ENCODE data around the gene AIRE.
"Not testable (repeated sequence)": the region's sequence is repeated elsewhere in the genome, so short reads cannot be mapped to it uniquely, and the experiment has no call there.

AIRE gene

GRCh38 chr21:44285138-44285992 lies at the start of gene AIRE:
Gene AIRE (plus strand): TSS chr21:44285876. CDS start chr21:44286007, 131 bp downstream.
- DNase-seq = no peak

- not testable (repeated sequence) for DNase-seq
These were observed 45.3 kb upstream of the AIRE start for GRCh38 chr21:44240353-44240752.

GRCh38 chr21:44240842-44241241 lies 44.8 kb upstream of the AIRE start, which contains the start of gene ICOSLG:
Gene ICOSLG (minus strand): TSS chr21:44240943. CDS start chr21:44240817, 126 bp downstream.
- DNase-seq = not testable (repeated sequence)

GRCh38 chr21:44241281-44241680 lies 44.4 kb upstream of the AIRE start:
- DNase-seq = not testable (repeated sequence)

DNA sequence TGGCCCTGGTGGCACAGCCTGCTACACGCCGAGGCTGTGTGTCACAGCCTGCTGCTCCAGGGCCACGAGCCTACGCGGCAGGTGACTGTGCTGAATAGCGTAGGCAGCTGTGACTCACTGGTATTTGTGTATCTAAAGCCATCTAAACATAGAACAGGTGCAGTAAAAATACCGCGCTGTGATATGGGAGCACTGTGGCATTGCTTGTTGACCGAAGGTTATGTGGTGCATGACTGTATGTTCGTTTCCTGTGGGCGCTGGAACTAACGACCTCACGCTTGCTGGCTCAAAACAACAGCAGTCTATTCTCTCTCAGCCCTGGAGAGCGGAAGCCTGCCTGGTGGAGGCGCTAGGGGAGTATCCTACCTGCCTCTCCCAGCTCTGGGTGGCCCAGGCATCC lies 41.7 kb upstream of the AIRE start:
- DNase-seq = not testable (repeated sequence)

GRCh38 chr21:44247904-44248303 lies 37.8 kb upstream of the AIRE start:
- not testable (repeated sequence) for DNase-seq

DNA sequence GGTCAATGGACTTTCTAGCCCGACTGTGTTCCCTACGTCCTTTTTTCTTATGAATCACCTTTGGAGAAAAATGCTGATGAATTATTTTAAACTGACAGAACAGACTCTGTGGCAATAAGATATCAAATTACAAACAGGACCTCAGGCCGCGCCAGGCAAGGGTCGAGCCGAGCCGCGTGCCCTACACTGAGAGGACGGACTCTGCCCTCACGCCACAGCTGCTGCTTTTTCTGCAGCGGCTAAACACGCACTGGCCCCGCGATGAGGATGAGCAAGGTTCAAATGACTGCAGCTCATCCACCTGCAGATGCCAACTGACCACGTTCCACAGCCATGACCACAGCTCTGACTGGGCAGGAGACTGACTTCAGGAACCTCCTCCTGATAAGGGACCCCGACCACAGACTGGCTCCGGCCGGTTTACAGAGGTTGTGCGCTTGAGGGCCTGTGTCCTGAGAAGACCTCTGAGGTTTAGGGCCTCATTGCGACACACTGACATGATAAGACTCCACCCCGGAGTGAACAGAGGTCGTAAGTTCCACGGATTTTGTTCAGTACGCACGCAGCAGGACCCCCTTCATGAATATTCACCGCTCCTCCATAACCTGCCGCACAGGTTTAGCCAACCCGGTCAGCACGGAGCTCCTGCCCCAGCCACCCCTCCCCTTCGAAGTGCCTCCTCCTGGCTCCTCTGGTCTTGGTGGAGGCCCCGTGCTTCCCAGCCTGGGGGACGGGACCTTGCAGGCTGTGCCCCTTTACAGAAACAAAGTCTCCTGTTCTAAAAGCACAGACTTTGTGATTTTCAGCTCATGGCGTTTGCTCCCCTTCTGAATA lies 36.3 kb upstream of the AIRE start:
- DNase-seq = not testable (repeated sequence)

GRCh38 chr21:44253832-44254710 lies 31.6 kb upstream of the AIRE start:
- no peak for DNase-seq

- no peak for DNase-seq
These were observed 30.1 kb upstream of the AIRE start for GRCh38 chr21:44255511-44255981.

DNA sequence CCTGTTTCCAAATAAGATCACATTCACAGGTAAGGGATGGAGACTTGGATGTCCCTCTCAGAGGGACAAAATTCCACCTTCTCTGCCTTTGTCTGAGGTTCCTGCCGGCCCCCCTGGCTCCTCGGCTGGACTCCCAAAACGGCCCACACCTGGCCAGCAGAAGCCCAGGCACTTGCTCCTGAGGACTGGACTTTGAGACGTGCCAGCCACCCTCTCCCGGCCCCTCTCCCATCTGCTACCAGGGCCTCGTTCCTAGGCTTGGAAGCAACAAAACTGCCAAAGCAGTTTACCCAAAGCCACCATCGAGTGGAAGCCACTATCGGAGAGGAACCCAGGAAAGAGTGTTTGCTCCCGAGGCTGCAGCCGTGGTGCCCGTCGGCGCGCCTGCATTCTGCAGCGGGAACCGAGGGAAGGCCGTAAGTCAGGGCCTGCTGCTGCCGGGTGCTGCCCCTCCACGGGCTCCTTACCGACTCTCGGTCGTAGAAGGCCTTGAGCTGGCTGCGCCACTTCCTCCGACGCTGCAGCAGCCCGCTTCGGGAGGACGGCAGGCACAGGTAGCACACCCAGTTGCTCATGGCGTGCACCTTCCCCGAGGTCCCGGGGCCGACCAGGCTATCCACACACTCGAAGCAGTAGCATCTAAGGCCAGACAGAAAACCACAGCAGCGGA lies 27.5 kb upstream of the AIRE start:
- no peak for DNase-seq

DNA sequence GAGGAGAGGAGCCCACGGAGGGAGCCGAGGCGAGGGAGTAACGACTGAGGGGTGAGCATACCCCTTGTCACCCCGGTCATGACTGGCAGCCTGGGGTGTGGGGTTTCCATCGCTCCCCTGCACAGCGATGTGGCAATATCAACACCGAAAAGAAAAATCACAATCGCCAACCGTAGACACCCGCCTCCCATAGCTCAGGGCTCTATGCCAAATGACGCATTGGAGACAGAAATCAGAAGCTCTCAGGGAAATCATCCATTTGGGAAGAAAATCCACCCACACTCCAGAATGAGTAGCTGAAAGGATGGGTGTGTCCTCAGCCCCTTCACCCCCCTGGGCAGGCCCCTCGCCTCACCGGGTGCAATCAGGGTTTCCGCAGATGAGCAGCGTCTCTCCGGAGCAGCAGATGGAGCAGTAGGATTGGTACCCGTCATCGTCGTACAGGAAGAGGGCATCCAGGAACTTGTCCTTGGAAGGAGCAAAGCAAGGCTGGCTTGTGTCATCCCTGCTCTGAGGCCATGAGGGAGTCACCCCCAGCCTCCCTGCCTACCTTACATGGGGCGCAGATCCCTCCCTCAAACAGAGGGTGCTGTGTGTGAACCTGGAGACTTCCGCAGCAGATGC lies 26.5 kb upstream of the AIRE start:
- DNase-seq = no peak

DNA sequence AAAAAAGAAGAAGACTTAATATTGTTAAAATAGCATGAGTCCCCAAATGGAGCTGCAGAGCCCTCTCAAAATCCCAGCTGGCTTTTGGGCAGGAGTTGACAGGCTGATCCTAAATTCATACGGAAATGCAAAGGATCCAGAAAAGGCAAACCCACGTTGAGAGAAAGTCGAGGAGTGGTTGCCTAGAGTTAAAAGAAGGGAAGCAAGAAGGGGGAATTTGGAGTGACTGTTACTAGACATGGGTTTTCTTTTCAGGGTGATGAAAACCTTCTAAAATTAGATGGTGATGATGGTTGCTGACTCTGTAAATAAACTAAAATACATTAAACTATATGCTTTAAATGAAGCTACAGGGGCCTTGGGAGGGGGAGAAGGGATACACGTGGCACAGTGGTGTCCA lies 25.6 kb upstream of the AIRE start:
- no peak for DNase-seq

- no peak for DNase-seq
These were observed 24.7 kb upstream of the AIRE start for GRCh38 chr21:44260791-44261631.

- no peak for DNase-seq
These were observed 23.9 kb upstream of the AIRE start, which contains the start of gene DNMT3L for GRCh38 chr21:44261675-44262295. Gene DNMT3L (minus strand): TSS chr21:44261897. CDS start chr21:44261259, 638 bp downstream.

GRCh38 chr21:44262338-44263056 lies 23.2 kb upstream of the AIRE start:
- no peak for DNase-seq

DNA sequence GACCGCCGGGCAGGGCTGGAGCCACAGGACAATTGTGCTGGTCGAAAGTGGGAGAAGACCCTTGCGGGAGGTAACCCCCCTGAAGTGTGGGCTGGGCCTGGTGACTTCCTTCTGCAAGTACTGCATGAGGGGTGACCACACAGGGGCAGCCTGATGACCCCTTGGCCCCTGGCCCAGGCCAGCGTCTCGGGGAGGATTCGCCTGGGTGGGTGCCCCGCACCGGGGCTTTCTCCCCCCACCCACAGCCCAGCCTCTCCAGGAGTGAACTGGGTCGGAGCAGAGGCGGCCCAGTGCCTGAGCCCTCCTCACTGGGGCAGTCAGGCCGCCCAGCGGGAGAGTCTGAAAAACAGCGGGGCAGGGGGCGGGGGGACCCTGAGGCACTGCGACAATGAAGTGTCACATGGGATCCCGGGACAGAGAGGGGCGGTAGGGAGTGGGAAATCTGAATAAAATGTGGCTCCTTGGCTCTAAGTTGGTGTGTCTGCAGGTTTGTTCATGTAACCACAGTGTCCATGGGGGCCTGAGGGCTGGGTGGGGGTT lies 22.4 kb upstream of the AIRE start:
- no peak for DNase-seq

GRCh38 chr21:44263768-44264167 lies 21.9 kb upstream of the AIRE start:
- DNase-seq = no peak

GRCh38 chr21:44265734-44266270 lies 19.9 kb upstream of the AIRE start:
- DNase-seq = no peak

Data from activated T-cell treated with anti-CD3 and anti-CD28 coated beads, Interleukin-2, amount 50 U/mL, for 48 hours (primary cell).